OCI-LY1 (cell line): ENCODE measurements around the gene FOXB2.

ENCODE experiments used
- EZH2 ChIP-seq: fragments of 200-600 bp; sonication (generic), shearing (Covaris generic); IDR thresholded peaks from 2 replicates; pipeline ENCODE4 v1.8.0; 2017; ENCODE audit warnings: borderline replicate concordance, mixed run types, mild to moderate bottlenecking, antibody characterized with exemption, low read length, moderate library complexity, mixed read lengths
- TF ChIP-seq, protein P1 (sequence below): fragments of 200-600 bp; sonication (generic), shearing (Covaris generic); IDR thresholded peaks from 2 replicates; pipeline ENCODE4 v1.5.1; 2017; ENCODE audit warnings: mild to moderate bottlenecking, antibody characterized with exemption, low read length, moderate library complexity, mixed read lengths

GRCh38 chr9:76985581-76985980 is 33.9 kb upstream of the FOXB2 start:
- TF ChIP-seq, protein P1, sequence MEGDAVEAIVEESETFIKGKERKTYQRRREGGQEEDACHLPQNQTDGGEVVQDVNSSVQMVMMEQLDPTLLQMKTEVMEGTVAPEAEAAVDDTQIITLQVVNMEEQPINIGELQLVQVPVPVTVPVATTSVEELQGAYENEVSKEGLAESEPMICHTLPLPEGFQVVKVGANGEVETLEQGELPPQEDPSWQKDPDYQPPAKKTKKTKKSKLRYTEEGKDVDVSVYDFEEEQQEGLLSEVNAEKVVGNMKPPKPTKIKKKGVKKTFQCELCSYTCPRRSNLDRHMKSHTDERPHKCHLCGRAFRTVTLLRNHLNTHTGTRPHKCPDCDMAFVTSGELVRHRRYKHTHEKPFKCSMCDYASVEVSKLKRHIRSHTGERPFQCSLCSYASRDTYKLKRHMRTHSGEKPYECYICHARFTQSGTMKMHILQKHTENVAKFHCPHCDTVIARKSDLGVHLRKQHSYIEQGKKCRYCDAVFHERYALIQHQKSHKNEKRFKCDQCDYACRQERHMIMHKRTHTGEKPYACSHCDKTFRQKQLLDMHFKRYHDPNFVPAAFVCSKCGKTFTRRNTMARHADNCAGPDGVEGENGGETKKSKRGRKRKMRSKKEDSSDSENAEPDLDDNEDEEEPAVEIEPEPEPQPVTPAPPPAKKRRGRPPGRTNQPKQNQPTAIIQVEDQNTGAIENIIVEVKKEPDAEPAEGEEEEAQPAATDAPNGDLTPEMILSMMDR: no peak
- TF ChIP-seq EZH2: no peak
